ENCODE results near the gene MGAT4B. TPM values are rescaled to one million over a fixed set of nuclear protein-coding genes. Genes with fewer than 3 reads are reported as not detected.

Gene MGAT4B
- total RNA-seq, 2 donors from 2014 or later, result 66.5 to 87.7 TPM

GRCh38 chr5:179814090-179814489 is 7.4 kb upstream of the MGAT4B start:
- DNase-seq (ENCODE audit: low spot score) (no peak), ATAC-seq (ENCODE audit: insufficient number of reproducible peaks, low FRiP score, low read depth) (no peak)
- no peak for TF ChIP-seq CTCF (IDR thresholded peaks at IDR 0.05)
- peaks cover 14 to 22% of the 10 kb centered on the region in 2 donors for H3K4me1 ChIP-seq (ENCODE audit: control insufficient read depth in 1 of 2, low read depth in 2 of 2)
- H3K27ac ChIP-seq, result no peak overlapping the region
- H3K27me3 ChIP-seq (replicated peaks; ENCODE audit: insufficient read depth), result no peaks in the 10 kb centered on the region
- no peak overlapping the region for H3K4me3 ChIP-seq
- H3K9me3 ChIP-seq, result no peaks in the 10 kb centered on the region
- no peaks in the 10 kb centered on the region for H3K36me3 ChIP-seq

- no peak for ATAC-seq (ENCODE audit: insufficient number of reproducible peaks, low FRiP score, low read depth)
- H3K4me3 ChIP-seq, result no peak overlapping the region
These were observed 6.4 kb upstream of the MGAT4B start for GRCh38 chr5:179812997-179813607.

GRCh38 chr5:179812135-179812825 is 5.6 kb upstream of the MGAT4B start:
- no peaks in the 10 kb centered on the region for H3K36me3 ChIP-seq
- TF ChIP-seq CTCF (IDR thresholded peaks at IDR 0.05), result no peak
- H3K9me3 ChIP-seq, result no peaks in the 10 kb centered on the region
- H3K27ac ChIP-seq, result no peak overlapping the region
- no peaks in the 10 kb centered on the region for H3K27me3 ChIP-seq (replicated peaks; ENCODE audit: insufficient read depth)
- peaks cover under 1 to 7% of the 10 kb centered on the region in 2 donors for H3K4me1 ChIP-seq (ENCODE audit: control insufficient read depth in 1 of 2, low read depth in 2 of 2)
- no peak for ATAC-seq (ENCODE audit: insufficient number of reproducible peaks, low FRiP score, low read depth)
- no peak for DNase-seq (ENCODE audit: low spot score)
- H3K4me3 ChIP-seq, result no peak overlapping the region

More at GRCh38 chr5:179812997-179813607, 6.4 kb upstream of the MGAT4B start:
- no peak overlapping the region for H3K27ac ChIP-seq
- TF ChIP-seq CTCF (IDR thresholded peaks at IDR 0.05), result no peak
- no peaks in the 10 kb centered on the region for H3K27me3 ChIP-seq (replicated peaks; ENCODE audit: insufficient read depth)
- no peaks in the 10 kb centered on the region for H3K9me3 ChIP-seq
- H3K36me3 ChIP-seq, result no peaks in the 10 kb centered on the region
- DNase-seq (ENCODE audit: low spot score), result no peak
- H3K4me1 ChIP-seq (ENCODE audit: control insufficient read depth in 1 of 2, low read depth in 2 of 2), result peaks cover 7 to 15% of the 10 kb centered on the region in 2 donors

GRCh38 chr5:179805529-179806249 is 977 bp downstream of the MGAT4B start:
- Histone ChIP-seq H3K4me3 (peak overlapping the region; percentile 95), H3K4me1 (ENCODE audit: control insufficient read depth in 1 of 2, low read depth in 2 of 2) (peaks cover 15 to 29% of the 10 kb centered on the region in 2 donors), H3K27me3 (replicated peaks; ENCODE audit: insufficient read depth) (no peaks in the 10 kb centered on the region), H3K27ac (peak overlapping the region; percentile 75 to 85), H3K36me3 (peaks cover 4% of the 10 kb centered on the region), H3K9me3 (no peaks in the 10 kb centered on the region)
- no peak for DNase-seq (ENCODE audit: low spot score)
- TF ChIP-seq CTCF (IDR thresholded peaks at IDR 0.05), result no peak
- ATAC-seq (ENCODE audit: insufficient number of reproducible peaks, low FRiP score, low read depth), result peak; percentile 15

- Histone ChIP-seq H3K4me1 (ENCODE audit: control insufficient read depth in 1 of 2, low read depth in 2 of 2) (peaks cover 15 to 29% of the 10 kb centered on the region in 2 donors), H3K27ac (peak overlapping the region; percentile 54 to 85), H3K9me3 (no peaks in the 10 kb centered on the region), H3K36me3 (peaks cover 6% of the 10 kb centered on the region), H3K4me3 (peak overlapping the region; percentile 95), H3K27me3 (replicated peaks; ENCODE audit: insufficient read depth) (no peaks in the 10 kb centered on the region)
- no peak for DNase-seq (ENCODE audit: low spot score)
- no peak for ATAC-seq (ENCODE audit: insufficient number of reproducible peaks, low FRiP score, low read depth)
- no peak for TF ChIP-seq CTCF (IDR thresholded peaks at IDR 0.05)
These were observed 1.6 kb downstream of the MGAT4B start for GRCh38 chr5:179805070-179805528.
